HG02885 (cell line): ENCODE data around the gene KIAA1549.

Source experiments
- ATAC-seq: cut with Tn5 transposase; IDR thresholded peaks from one replicate; pipeline ENCODE4 v1.9.1; 2021; ENCODE audit warnings: mild to moderate bottlenecking; ENCODE audit not compliant: unreplicated experiment, poor library complexity

The KIAA1549 gene

GRCh38 chr7:138887872-138888656 lies 93.1 kb downstream of the KIAA1549 start:
- no peak for ATAC-seq

GRCh38 chr7:138887085-138887710 lies 94.0 kb downstream of the KIAA1549 start:
- ATAC-seq = no peak

GRCh38 chr7:138886501-138886917 lies 94.7 kb downstream of the KIAA1549 start:
- ATAC-seq = peak; percentile 85

GRCh38 chr7:138885383-138886147 lies 95.6 kb downstream of the KIAA1549 start:
- ATAC-seq = no peak

GRCh38 chr7:138882249-138882648 lies 98.9 kb downstream of the KIAA1549 start:
- no peak for ATAC-seq

GRCh38 chr7:138881579-138882188 lies 99.5 kb downstream of the KIAA1549 start:
- ATAC-seq = no peak

GRCh38 chr7:138880881-138881578 lies 100.2 kb downstream of the KIAA1549 start:
- ATAC-seq = no peak

GRCh38 chr7:138879356-138879755 lies 101.8 kb downstream of the KIAA1549 start:
- no peak for ATAC-seq

- no peak for ATAC-seq
These were observed 102.3 kb downstream of the KIAA1549 start for GRCh38 chr7:138878856-138879255.

- ATAC-seq = no peak
These were observed 103.1 kb downstream of the KIAA1549 start for GRCh38 chr7:138878051-138878450.

- ATAC-seq = no peak
These were observed 104.9 kb downstream of the KIAA1549 start for GRCh38 chr7:138876326-138876725.

- no peak for ATAC-seq
These were observed 105.4 kb downstream of the KIAA1549 start for GRCh38 chr7:138875794-138876193.

GRCh38 chr7:138873220-138873892 lies 107.8 kb downstream of the KIAA1549 start:
- no peak for ATAC-seq

GRCh38 chr7:138872576-138872975 lies 108.6 kb downstream of the KIAA1549 start:
- ATAC-seq = no peak

GRCh38 chr7:138871814-138872090 lies 109.4 kb downstream of the KIAA1549 start:
- no peak for ATAC-seq

- no peak for ATAC-seq
These were observed 110.0 kb downstream of the KIAA1549 start for GRCh38 chr7:138871065-138871813.

- ATAC-seq = no peak
These were observed 111.8 kb downstream of the KIAA1549 start for GRCh38 chr7:138869353-138869752.

- no peak for ATAC-seq
These were observed 112.5 kb downstream of the KIAA1549 start for GRCh38 chr7:138868711-138869110.

GRCh38 chr7:138867744-138868143 lies 113.4 kb downstream of the KIAA1549 start:
- ATAC-seq = no peak
